Endodermal cell (in vitro differentiated cells): ENCODE measurements around the gene CIT. TPM values are rescaled to one million over a fixed set of nuclear protein-coding genes. Genes with fewer than 3 reads are reported as not detected.

ENCODE experiments used
- DNase-seq: peaks from one replicate; pipeline ENCODE4 v3.0.0-alpha.2; 2017
- H3K27ac ChIP-seq: 2 replicates; pipeline ENCODE4 v1.5.1; 2013; ENCODE audit warnings: mild to moderate bottlenecking, low read depth, low read length, moderate library complexity
- H3K27me3 ChIP-seq: 2 replicates; pipeline ENCODE4 v1.6.1; 2013; ENCODE audit warnings: mild to moderate bottlenecking, low read length, moderate library complexity; ENCODE audit not compliant: insufficient read depth, control insufficient read depth, poor library complexity, severe bottlenecking
- H3K36me3 ChIP-seq: 2 replicates; pipeline ENCODE4 v1.7.0; 2013; ENCODE audit warnings: mild to moderate bottlenecking, low read length, moderate library complexity; ENCODE audit not compliant: control insufficient read depth, insufficient read depth
- H3K4me1 ChIP-seq: one replicate; pipeline ENCODE4 v1.7.0; 2013; ENCODE audit warnings: low read length; ENCODE audit not compliant: control insufficient read depth, insufficient read depth
- H3K4me3 ChIP-seq: 2 replicates; pipeline ENCODE4 v1.5.1; 2013; ENCODE audit warnings: mild to moderate bottlenecking, low read length, moderate library complexity
- H3K9ac ChIP-seq: 2 replicates; pipeline ENCODE4 v1.6.1; 2013; ENCODE audit warnings: mild to moderate bottlenecking, low read length, moderate library complexity; ENCODE audit not compliant: poor library complexity, severe bottlenecking; ENCODE audit errors: extremely low read depth
- H3K9me3 ChIP-seq: 2 replicates; pipeline ENCODE4 v1.6.1; 2013; ENCODE audit warnings: mild to moderate bottlenecking, low read length, moderate library complexity; ENCODE audit not compliant: control insufficient read depth
- H3K27ac Mint-ChIP-seq: 2 replicates; pipeline ENCODE4 v1.8.0; 2020; ENCODE audit warnings: mixed read lengths
- H3K27me3 Mint-ChIP-seq: 2 replicates; pipeline ENCODE4 v1.8.0; 2021; ENCODE audit warnings: mild to moderate bottlenecking, mixed read lengths; ENCODE audit not compliant: insufficient read depth
- H3K36me3 Mint-ChIP-seq: 2 replicates; pipeline ENCODE4 v1.8.0; 2020; ENCODE audit warnings: low read depth, mixed read lengths
- H3K4me1 Mint-ChIP-seq: 2 replicates; pipeline ENCODE4 v1.8.0; 2020; ENCODE audit warnings: mixed read lengths
- H3K4me3 Mint-ChIP-seq: 2 replicates; pipeline ENCODE4 v1.8.0; 2020; ENCODE audit warnings: mild to moderate bottlenecking, moderate library complexity, mixed read lengths
- H3K9me3 Mint-ChIP-seq: 2 replicates; pipeline ENCODE4 v1.8.0; 2020; ENCODE audit warnings: mild to moderate bottlenecking, mixed read lengths
- WGBS, 2 experiments: methylation state at CpG; one replicate each; pipeline versions ENCODE4 v1.1.5 to v1.1.7; 2013; ENCODE audit warnings: missing lambda C conversion rate in 2 of 2, mixed read lengths in 1 of 2; ENCODE audit not compliant: insufficient coverage in 1 of 2, insufficient read length in 1 of 2; 5-methylcytosine and 5-hydroxymethylcytosine counted together
- total RNA-seq, 2 donors: library from RNA; stranded (reverse); fragmentation: NEBNext Ultra II Directional in 1 of 2; extraction: Animal tissue kit (Norgen Biotek cat#: 25700) in 1 of 2; gene quantifications; 2 replicates in 1 of 2; 3 replicates in 1 of 2; pipeline ENCODE4 v1.2.1, GENCODE V29; 2021
- TF ChIP-seq, protein P1 (sequence below): fragments of 200-600 bp; sonication (generic); conservative IDR thresholded peaks from 2 replicates; pipeline ENCODE4 v1.5.0; 2021; ENCODE audit warnings: antibody characterized with exemption, mild to moderate bottlenecking

CIT gene
- total RNA-seq, 2 donors from 2014 or later = 57.3 to 79.1 TPM

- no peaks in the 10 kb centered on the region for H3K36me3 ChIP-seq
- TF ChIP-seq, protein P1, sequence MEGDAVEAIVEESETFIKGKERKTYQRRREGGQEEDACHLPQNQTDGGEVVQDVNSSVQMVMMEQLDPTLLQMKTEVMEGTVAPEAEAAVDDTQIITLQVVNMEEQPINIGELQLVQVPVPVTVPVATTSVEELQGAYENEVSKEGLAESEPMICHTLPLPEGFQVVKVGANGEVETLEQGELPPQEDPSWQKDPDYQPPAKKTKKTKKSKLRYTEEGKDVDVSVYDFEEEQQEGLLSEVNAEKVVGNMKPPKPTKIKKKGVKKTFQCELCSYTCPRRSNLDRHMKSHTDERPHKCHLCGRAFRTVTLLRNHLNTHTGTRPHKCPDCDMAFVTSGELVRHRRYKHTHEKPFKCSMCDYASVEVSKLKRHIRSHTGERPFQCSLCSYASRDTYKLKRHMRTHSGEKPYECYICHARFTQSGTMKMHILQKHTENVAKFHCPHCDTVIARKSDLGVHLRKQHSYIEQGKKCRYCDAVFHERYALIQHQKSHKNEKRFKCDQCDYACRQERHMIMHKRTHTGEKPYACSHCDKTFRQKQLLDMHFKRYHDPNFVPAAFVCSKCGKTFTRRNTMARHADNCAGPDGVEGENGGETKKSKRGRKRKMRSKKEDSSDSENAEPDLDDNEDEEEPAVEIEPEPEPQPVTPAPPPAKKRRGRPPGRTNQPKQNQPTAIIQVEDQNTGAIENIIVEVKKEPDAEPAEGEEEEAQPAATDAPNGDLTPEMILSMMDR = no peak
- no peak for DNase-seq
- H3K27ac ChIP-seq = no peak overlapping the region
- no peaks in the 10 kb centered on the region for H3K4me1 ChIP-seq
- no peak overlapping the region for H3K9ac ChIP-seq
- H3K27me3 ChIP-seq = no peaks in the 10 kb centered on the region
- H3K27me3 Mint-ChIP-seq = no peaks in the 10 kb centered on the region
- H3K9me3 ChIP-seq = no peaks in the 10 kb centered on the region
- no peak overlapping the region for H3K4me3 Mint-ChIP-seq
- H3K27ac Mint-ChIP-seq = no peak overlapping the region
- WGBS, 2 experiments = 89 to 98% methylated on average over 4 to 6 of the region's 6 CpGs
- no peaks in the 10 kb centered on the region for H3K36me3 Mint-ChIP-seq
- no peak overlapping the region for H3K4me3 ChIP-seq
- H3K9me3 Mint-ChIP-seq = peaks cover 4% of the 10 kb centered on the region
- no peaks in the 10 kb centered on the region for H3K4me1 Mint-ChIP-seq
These were observed 36.6 kb upstream of the CIT start for GRCh38 chr12:119913536-119914330.

- Histone ChIP-seq H3K4me1 (no peaks in the 10 kb centered on the region), H3K9me3 (no peaks in the 10 kb centered on the region), H3K27me3 (no peaks in the 10 kb centered on the region), H3K27ac (no peak overlapping the region), H3K36me3 (no peaks in the 10 kb centered on the region), H3K4me3 (no peak overlapping the region), H3K9ac (no peak overlapping the region)
- TF ChIP-seq, protein P1 = no peak
- 82 to 95% methylated on average over 2 to 4 of the region's 4 CpGs for WGBS, 2 experiments
- Mint-ChIP-seq H3K36me3 (no peaks in the 10 kb centered on the region), H3K4me1 (peaks cover 5% of the 10 kb centered on the region), H3K9me3 (no peaks in the 10 kb centered on the region), H3K27ac (no peak overlapping the region), H3K4me3 (no peak overlapping the region), H3K27me3 (no peaks in the 10 kb centered on the region)
- no peak for DNase-seq
These were observed 34.1 kb upstream of the CIT start for GRCh38 chr12:119911182-119911581.

DNA sequence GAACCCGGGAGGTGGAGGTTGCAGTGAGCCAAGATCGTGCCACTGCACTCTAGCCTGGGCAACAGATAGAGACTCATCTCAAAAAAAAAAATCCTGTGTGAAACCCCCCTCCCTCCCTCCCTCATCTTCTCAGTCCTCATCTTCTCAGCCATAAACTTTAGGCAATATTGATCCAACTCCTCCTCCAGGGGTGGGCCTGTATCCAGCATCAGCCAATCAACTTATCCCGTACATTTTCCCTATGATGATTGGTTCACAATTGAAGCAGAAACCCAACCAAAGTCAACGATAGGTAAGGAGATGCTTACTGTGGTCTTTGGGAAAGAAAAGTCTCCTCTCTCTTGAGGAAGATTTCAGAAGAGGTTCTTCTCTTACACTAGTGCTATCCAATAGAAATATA lies 33.5 kb upstream of the CIT start:
- Histone ChIP-seq H3K9ac (no peak overlapping the region), H3K4me3 (no peak overlapping the region), H3K9me3 (no peaks in the 10 kb centered on the region), H3K4me1 (no peaks in the 10 kb centered on the region), H3K36me3 (no peaks in the 10 kb centered on the region), H3K27ac (no peak overlapping the region), H3K27me3 (no peaks in the 10 kb centered on the region)
- Mint-ChIP-seq H3K4me3 (no peak overlapping the region), H3K27me3 (no peaks in the 10 kb centered on the region), H3K4me1 (peaks cover 5% of the 10 kb centered on the region), H3K27ac (no peak overlapping the region), H3K9me3 (no peaks in the 10 kb centered on the region), H3K36me3 (no peaks in the 10 kb centered on the region)
- WGBS, 2 experiments = 83 to 100% methylated on average over 1 to 4 of the region's 4 CpGs
- TF ChIP-seq, protein P1 = no peak
- no peak for DNase-seq
